ENCODE measurements around the gene TTYH3.

TTYH3 gene

DNA sequence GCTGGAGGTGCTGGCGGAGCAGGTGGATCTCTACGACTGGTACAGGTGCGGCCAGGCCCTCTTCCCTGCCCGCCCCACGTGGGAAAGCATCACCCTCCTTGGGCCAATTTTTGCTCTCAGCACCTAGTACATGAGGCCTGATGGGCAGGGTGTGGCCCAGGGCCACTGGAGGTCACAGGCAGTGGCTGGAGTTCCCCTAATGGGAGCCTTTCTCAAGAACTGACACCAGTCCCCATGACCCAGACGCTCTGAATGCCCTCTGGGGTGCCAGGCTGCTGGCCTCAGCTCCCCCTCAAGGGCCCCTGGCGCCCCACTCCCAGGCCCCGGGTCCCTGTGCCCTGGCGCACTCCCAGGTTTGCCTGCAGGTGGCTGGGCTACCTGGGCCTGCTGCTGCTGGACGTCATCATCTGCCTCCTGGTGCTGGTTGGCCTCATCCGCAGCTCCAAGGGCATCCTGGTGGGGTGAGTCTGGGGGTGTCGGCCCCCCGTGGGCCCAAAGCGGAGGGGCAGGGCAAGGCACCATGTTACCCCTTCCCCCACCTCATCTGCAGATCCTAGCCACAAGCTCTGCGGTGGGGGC is 15.9 kb downstream of the TTYH3 start:
- H3K4me3 ChIP-seq (ENCODE audit: low read depth, low read length) = no peak overlapping the region
- TF ChIP-seq, protein P1, sequence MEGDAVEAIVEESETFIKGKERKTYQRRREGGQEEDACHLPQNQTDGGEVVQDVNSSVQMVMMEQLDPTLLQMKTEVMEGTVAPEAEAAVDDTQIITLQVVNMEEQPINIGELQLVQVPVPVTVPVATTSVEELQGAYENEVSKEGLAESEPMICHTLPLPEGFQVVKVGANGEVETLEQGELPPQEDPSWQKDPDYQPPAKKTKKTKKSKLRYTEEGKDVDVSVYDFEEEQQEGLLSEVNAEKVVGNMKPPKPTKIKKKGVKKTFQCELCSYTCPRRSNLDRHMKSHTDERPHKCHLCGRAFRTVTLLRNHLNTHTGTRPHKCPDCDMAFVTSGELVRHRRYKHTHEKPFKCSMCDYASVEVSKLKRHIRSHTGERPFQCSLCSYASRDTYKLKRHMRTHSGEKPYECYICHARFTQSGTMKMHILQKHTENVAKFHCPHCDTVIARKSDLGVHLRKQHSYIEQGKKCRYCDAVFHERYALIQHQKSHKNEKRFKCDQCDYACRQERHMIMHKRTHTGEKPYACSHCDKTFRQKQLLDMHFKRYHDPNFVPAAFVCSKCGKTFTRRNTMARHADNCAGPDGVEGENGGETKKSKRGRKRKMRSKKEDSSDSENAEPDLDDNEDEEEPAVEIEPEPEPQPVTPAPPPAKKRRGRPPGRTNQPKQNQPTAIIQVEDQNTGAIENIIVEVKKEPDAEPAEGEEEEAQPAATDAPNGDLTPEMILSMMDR (IDR thresholded peaks at IDR 0.05; ENCODE audit: borderline replicate concordance, insufficient read depth, low read depth, low read length) = no peak

DNA sequence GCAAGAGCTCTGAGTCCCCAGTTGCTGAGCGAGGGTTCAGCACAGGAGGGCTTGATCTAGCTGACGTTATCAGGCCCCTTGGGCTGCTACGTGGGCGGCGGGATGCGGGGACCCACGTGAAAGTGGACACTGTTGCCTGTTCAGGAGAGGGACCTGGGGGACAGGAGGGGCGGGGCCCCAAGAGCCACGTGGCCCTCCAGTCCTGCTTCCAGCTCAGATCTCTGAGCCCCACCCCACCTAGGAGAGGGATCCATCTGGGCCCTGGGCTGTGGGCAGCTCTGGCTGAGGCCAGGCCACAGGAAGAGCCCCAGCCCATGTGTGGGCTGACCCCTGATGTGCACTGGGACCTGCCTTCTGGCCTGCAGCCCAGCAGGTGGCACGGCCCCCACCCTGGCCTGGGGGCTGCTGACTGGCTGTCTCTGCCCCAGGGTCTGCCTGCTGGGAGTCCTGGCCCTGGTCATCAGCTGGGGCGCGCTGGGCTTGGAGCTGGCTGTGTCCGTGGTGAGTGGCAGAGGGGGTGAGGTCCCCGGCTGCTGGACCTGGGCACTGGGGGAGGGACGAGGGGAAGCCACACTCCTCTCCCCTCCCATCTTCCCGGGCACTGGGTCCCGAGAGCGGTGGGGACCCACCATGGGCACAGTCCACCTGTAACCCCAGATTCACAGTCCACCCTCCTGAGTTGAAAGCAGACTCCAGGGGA is 17.5 kb downstream of the TTYH3 start:
- TF ChIP-seq, protein P1 (IDR thresholded peaks at IDR 0.05; ENCODE audit: borderline replicate concordance, insufficient read depth, low read depth, low read length) = no peak
- H3K4me3 ChIP-seq (ENCODE audit: low read depth, low read length) = no peak overlapping the region

DNA sequence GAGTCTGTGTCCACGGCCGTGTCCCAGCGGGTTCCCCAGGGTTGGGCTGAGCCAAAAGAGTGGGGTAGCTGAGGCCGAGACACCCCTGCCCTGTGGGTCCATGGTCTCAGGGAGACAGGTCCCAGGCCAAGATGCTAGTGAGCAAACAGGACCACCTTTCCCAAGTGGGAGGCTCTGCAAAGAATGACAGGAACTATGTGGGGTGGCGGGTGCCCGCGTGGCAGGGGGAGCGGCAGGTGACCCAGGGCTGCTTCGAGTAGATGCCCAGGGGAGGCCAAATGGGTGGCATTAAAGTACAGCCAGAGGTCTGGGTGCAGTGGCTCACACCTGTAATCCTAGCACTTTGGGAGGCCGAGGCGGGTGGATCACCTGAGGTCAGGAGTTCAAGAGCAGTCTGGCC is 18.2 kb downstream of the TTYH3 start:
- no peak overlapping the region for H3K4me3 ChIP-seq (ENCODE audit: low read depth, low read length)
- TF ChIP-seq, protein P1 (IDR thresholded peaks at IDR 0.05; ENCODE audit: borderline replicate concordance, insufficient read depth, low read depth, low read length) = no peak

DNA sequence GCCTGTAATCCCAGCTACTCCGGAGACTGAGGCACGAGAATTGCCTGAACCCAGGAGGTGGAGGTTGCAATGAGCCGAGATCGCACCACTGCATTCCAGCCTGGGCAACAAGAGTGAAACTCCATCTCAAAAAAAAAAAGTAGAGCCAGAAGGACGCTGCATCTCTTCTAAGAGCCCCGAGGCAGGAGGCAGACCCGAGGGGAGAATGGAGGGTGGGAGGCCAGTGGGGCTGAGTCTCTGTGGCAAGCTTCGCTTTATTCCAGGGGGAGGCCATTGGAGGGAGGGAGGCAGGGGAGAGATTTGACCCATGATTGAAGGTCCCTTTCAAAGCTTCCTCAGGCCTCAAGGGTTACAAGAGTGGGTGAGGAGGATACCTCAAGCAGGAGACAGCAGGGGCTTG is 18.7 kb downstream of the TTYH3 start:
- no peak overlapping the region for H3K4me3 ChIP-seq (ENCODE audit: low read depth, low read length)
- TF ChIP-seq, protein P1 (IDR thresholded peaks at IDR 0.05; ENCODE audit: borderline replicate concordance, insufficient read depth, low read depth, low read length) = no peak

DNA sequence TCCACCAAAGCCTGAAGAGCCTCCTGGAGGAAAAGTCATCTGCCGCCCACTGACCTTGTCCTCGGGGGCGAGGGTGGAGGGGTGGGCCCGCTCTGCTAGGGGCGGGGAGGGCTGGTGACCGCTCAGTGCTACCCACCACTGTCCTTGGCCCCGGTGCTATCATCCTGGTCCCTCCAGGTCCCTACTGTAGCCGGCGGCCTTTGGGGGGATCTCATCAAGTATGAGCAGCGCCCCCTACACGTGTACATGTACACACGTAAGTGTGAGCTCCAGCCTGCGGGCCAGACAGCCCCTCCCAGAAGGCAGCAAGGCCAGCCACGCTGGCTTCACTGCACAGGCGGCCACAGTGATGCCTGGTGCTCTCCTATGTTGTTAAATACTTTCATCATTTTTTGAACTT is 19.6 kb downstream of the TTYH3 start:
- no peak overlapping the region for H3K4me3 ChIP-seq (ENCODE audit: low read depth, low read length)
- TF ChIP-seq, protein P1 (IDR thresholded peaks at IDR 0.05; ENCODE audit: borderline replicate concordance, insufficient read depth, low read depth, low read length) = 0 out of 2 replicates have a peak, but pooled peaks have one; percentile 9

DNA sequence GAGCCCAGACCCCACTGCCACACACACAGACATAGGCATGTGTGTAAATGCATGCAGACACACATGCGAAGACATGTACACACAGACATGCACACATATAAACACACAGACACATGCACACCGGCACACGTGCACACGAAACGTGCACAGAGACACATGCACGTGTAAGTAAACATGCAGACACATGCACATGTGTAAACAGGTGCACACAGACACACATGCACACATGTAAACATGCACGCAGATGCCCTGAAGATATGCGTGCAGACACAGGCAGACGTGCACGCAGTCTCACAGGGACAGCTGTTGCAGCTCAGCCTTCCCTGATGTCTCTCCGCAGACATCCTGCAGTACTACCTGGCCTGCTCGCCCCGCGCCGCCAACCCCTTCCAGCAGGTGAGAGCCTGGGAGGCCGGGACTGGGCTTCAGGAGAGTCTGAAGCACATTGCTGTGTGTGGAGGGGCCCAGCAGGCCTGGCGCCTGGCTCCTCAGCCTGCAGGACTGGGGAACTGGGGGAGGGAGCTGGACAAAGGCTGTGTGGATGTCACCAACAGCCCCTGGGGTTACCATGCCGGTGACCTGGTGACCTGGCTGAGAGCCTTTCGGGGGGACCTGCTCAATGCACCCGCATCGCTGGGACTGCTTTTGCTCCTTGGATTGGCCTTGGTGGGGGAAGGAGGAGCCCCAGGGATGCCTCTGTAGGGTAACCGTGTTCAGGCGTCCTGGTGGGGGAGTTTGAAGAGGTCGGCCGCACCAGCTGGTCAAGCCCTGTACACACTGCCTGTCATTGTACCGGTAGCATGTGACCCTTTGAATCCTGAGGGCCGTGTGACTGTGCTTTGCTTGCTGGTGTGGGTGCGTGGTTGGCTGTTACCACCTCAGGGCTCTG is 20.3 kb downstream of the TTYH3 start:
- TF ChIP-seq, protein P1 (IDR thresholded peaks at IDR 0.05; ENCODE audit: borderline replicate concordance, insufficient read depth, low read depth, low read length) = no peak

More for the DNA sequence above, 20.3 kb downstream of the TTYH3 start:
- no peak overlapping the region for H3K4me3 ChIP-seq (ENCODE audit: low read depth, low read length)
